C4-2B (cell line): ENCODE measurements around the gene BORCS5.

ENCODE experiments used
- CTCF ChIP-seq: fragments of 450-650 bp; conservative IDR thresholded peaks from 2 replicates; pipeline ENCODE4 v1.5.1; 2017; ENCODE audit warnings: mild to moderate bottlenecking
- ZFX ChIP-seq: fragments of 450-650 bp; IDR thresholded peaks from 2 replicates; pipeline ENCODE4 v1.6.1; 2017

GRCh38 chr12:12447236-12447635 is 90.4 kb downstream of the BORCS5 start:
- TF ChIP-seq CTCF (no peak), ZFX (no peak)
